Astrocyte of the cerebellum (primary cell): ENCODE data around the gene NRG3.

ENCODE experiments used
- DNase-seq: peaks from one replicate; pipeline ENCODE4 v3.0.0-alpha.2; 2011; ENCODE audit warnings: low read depth
- H3K4me3 ChIP-seq: 2 replicates; pipeline ENCODE4 v1.5.1; 2011; ENCODE audit warnings: mild to moderate bottlenecking, low read depth, low read length, moderate library complexity
- in situ Hi-C: cut with HindIII; loops from 2 replicates; pipeline ENCODE4 v1.10.0; 2017; ENCODE audit warnings: low sequenced_read_pairs
- TF ChIP-seq, protein P1 (sequence below): IDR thresholded peaks from 2 replicates; pipeline ENCODE4 v1.5.1; 2012; ENCODE audit warnings: low read length, low read depth, moderate library complexity, mild to moderate bottlenecking; ENCODE audit errors: missing control alignments

Gene NRG3

GRCh38 chr10:82266438-82266837, 391.4 kb downstream of the NRG3 start:
- no peak overlapping the region for H3K4me3 ChIP-seq
- TF ChIP-seq, protein P1, sequence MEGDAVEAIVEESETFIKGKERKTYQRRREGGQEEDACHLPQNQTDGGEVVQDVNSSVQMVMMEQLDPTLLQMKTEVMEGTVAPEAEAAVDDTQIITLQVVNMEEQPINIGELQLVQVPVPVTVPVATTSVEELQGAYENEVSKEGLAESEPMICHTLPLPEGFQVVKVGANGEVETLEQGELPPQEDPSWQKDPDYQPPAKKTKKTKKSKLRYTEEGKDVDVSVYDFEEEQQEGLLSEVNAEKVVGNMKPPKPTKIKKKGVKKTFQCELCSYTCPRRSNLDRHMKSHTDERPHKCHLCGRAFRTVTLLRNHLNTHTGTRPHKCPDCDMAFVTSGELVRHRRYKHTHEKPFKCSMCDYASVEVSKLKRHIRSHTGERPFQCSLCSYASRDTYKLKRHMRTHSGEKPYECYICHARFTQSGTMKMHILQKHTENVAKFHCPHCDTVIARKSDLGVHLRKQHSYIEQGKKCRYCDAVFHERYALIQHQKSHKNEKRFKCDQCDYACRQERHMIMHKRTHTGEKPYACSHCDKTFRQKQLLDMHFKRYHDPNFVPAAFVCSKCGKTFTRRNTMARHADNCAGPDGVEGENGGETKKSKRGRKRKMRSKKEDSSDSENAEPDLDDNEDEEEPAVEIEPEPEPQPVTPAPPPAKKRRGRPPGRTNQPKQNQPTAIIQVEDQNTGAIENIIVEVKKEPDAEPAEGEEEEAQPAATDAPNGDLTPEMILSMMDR, result no peak
- DNase-seq, result peak; percentile 28
- in situ Hi-C loops, result no loop called here

DNA sequence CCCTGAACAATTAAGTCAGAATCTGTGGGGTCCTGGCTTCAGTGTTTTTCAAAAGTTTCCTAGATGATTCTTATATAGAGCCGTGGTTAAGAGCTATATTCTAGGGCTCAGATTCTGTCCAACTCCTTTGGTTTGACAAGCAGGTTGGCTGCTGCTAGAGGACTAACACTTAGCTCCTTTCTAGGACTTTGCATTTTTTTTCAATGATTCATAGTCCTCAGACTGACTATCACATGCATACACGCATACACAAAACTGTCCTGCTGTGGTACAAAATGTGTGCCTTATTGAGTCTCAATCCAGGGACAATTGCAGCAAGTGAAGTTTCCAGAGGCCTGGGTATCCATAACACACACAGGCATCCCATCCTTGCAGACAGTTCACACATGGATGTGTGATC, 392.0 kb downstream of the NRG3 start:
- H3K4me3 ChIP-seq, result no peak overlapping the region
- DNase-seq, result no peak
- TF ChIP-seq, protein P1, result no peak
- in situ Hi-C loops, result no loop called here

- in situ Hi-C loops, result no loop called here
- no peak for DNase-seq
- no peak overlapping the region for H3K4me3 ChIP-seq
- TF ChIP-seq, protein P1, result no peak
Observed at GRCh38 chr10:82267465-82267864, 392.5 kb downstream of the NRG3 start.

DNA sequence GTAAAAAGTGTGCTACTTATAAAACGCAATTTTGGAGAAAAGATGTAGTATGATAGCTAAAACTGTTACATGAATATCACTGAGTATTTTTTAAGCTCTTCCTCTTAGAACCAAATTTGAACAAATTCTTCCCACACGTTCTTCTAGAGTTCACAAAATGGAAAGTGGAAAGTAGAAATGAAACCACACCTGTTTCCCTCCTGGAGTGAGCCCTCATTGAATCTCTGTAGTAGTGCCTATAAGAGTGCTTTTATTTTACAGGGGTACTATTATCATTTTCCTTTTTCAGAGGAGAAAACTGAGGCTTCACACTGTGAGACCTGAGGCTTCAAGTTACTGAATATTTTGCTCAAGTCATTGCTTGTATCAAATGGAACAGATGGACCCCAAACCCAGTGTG, 393.0 kb downstream of the NRG3 start:
- TF ChIP-seq, protein P1, result no peak
- no peak for DNase-seq
- in situ Hi-C loops, result no loop called here

GRCh38 chr10:82277591-82277990, 402.6 kb downstream of the NRG3 start:
- in situ Hi-C loops, result no loop called here
- TF ChIP-seq, protein P1, result no peak
- no peak overlapping the region for H3K4me3 ChIP-seq
- no peak for DNase-seq

More for the DNA sequence above, 393.0 kb downstream of the NRG3 start:
- H3K4me3 ChIP-seq, result no peak overlapping the region

GRCh38 chr10:82278401-82279182, 403.6 kb downstream of the NRG3 start:
- DNase-seq, result no peak
- H3K4me3 ChIP-seq, result no peak overlapping the region
- in situ Hi-C loops, result no loop called here
- TF ChIP-seq, protein P1, result no peak
